ENCODE results near the gene BOK. TPM values are rescaled to one million over a fixed set of nuclear protein-coding genes. Genes with fewer than 3 reads are reported as not detected.

BOK gene
- total and polyA plus RNA-seq, 2 experiments from 2014 or later = 32.2 to 45.8 TPM

- no peak overlapping the region for H3K4me3 ChIP-seq
- no peak overlapping the region for H3K27ac ChIP-seq
- peaks cover 36% of the 10 kb centered on the region for H3K36me3 ChIP-seq
- no peaks in the 10 kb centered on the region for H3K27me3 ChIP-seq
- no peaks in the 10 kb centered on the region for H3K4me1 ChIP-seq (ENCODE audit: low read depth)
- H3K9me3 ChIP-seq (ENCODE audit: low read depth) = no peaks in the 10 kb centered on the region
- TF ChIP-seq, protein P1, sequence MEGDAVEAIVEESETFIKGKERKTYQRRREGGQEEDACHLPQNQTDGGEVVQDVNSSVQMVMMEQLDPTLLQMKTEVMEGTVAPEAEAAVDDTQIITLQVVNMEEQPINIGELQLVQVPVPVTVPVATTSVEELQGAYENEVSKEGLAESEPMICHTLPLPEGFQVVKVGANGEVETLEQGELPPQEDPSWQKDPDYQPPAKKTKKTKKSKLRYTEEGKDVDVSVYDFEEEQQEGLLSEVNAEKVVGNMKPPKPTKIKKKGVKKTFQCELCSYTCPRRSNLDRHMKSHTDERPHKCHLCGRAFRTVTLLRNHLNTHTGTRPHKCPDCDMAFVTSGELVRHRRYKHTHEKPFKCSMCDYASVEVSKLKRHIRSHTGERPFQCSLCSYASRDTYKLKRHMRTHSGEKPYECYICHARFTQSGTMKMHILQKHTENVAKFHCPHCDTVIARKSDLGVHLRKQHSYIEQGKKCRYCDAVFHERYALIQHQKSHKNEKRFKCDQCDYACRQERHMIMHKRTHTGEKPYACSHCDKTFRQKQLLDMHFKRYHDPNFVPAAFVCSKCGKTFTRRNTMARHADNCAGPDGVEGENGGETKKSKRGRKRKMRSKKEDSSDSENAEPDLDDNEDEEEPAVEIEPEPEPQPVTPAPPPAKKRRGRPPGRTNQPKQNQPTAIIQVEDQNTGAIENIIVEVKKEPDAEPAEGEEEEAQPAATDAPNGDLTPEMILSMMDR (IDR thresholded peaks at IDR 0.05; ENCODE audit: low read depth, low read length) = no peak
- no peak for DNase-seq (ENCODE audit: low read depth in 1 of 2, low spot score in 1 of 2)
Measured at GRCh38 chr2:241602720-241603119, 44.2 kb downstream of the BOK start.

DNA sequence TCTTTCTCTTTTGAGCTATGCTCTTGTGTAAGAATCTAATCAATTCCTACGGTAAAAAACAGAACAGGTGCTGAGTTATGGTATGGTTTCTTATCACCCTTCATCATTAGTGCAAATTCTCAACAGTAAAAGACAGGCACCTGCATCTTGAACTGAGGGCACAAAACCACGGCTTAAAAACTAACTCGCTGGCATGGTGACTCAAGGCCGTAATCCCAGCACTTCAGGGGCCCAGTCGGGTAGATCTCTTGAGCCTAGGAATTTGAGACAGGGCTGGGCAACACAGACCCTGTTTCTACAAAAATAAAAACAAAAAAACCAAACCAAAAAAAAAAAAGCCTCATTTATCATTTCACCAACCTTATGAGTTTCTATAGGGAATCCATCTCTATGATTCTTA is 45.1 kb downstream of the BOK start:
- Histone ChIP-seq H3K27me3 (no peaks in the 10 kb centered on the region), H3K27ac (no peak overlapping the region), H3K9me3 (ENCODE audit: low read depth) (no peaks in the 10 kb centered on the region), H3K36me3 (peaks cover 36% of the 10 kb centered on the region), H3K4me1 (ENCODE audit: low read depth) (no peaks in the 10 kb centered on the region), H3K4me3 (no peak overlapping the region)
- DNase-seq (ENCODE audit: low read depth in 1 of 2, low spot score in 1 of 2) = no peak
- TF ChIP-seq, protein P1 (IDR thresholded peaks at IDR 0.05; ENCODE audit: low read depth, low read length) = no peak

- no peaks in the 10 kb centered on the region for H3K27me3 ChIP-seq
- H3K9me3 ChIP-seq (ENCODE audit: low read depth) = no peaks in the 10 kb centered on the region
- TF ChIP-seq, protein P1 (IDR thresholded peaks at IDR 0.05; ENCODE audit: low read depth, low read length) = no peak
- peaks cover 27% of the 10 kb centered on the region for H3K36me3 ChIP-seq
- no peak for DNase-seq (ENCODE audit: low read depth in 1 of 2, low spot score in 1 of 2)
- H3K4me1 ChIP-seq (ENCODE audit: low read depth) = peaks cover 6% of the 10 kb centered on the region
- H3K27ac ChIP-seq = no peak overlapping the region
- H3K4me3 ChIP-seq = no peak overlapping the region
Measured at GRCh38 chr2:241606186-241606585, 47.6 kb downstream of the BOK start.

DNA sequence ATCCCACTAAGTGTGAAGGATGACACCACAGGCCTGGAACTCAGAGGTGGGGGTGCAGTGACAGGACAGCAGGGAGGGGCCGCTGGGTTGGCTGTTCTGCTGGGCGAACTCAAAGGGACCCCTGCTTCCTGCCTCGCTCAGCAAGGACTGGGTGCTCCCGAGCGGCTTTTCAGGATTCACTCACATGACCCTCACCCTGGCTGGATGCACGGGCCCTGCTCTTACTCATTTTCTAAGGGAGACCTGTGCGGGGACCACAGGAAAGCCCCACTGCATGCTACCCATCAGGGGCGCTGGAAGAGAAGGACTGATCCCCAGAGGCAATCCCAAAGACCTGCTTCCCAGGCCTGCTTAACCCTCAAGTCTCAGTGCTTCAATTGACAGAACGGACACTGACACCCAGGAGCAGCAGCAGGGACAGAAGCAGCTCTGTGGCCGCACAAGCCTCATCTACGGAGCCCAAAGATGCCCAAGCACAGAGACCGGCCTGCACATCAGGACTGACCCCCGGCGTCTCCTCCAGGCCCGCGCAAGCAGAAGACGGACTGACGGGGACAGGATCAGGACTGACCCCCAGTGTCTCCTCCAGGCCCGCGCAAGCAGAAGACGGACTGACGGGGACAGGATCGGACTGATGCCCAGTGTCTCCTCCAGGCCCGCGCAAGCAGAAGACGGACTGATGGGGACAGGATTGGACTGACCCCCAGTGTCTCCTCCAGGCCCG is 48.8 kb downstream of the BOK start:
- H3K27me3 ChIP-seq = no peaks in the 10 kb centered on the region
- H3K9me3 ChIP-seq (ENCODE audit: low read depth) = no peaks in the 10 kb centered on the region
- no peak for DNase-seq (ENCODE audit: low read depth in 1 of 2, low spot score in 1 of 2)
- H3K4me3 ChIP-seq = no peak overlapping the region
- H3K4me1 ChIP-seq (ENCODE audit: low read depth) = peaks cover 6% of the 10 kb centered on the region
- H3K36me3 ChIP-seq = peaks cover 22% of the 10 kb centered on the region
- H3K27ac ChIP-seq = no peak overlapping the region
- TF ChIP-seq, protein P1 (IDR thresholded peaks at IDR 0.05; ENCODE audit: low read depth, low read length) = no peak

DNA sequence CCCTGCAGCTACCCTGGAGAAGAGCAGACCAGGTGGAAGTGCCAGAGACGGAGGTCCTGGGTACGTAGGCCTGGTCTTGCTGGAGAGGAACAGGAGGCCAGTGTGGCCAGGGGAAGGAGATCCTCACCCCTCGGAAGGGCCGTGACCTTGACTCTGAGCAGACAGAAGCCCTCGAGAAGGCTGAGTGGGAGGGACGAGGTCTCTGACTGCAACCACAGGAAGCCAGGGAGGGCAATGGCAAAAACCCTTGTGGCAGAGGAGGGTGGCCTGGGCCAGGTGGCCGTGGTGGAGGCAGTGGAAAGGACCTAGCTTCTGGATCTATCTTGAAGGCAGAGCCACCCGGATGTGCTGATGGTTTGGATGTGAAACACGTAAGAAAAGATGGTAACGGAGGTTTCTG is 50.3 kb downstream of the BOK start:
- no peak overlapping the region for H3K27ac ChIP-seq
- H3K4me3 ChIP-seq = no peak overlapping the region
- peaks cover 19% of the 10 kb centered on the region for H3K36me3 ChIP-seq
- TF ChIP-seq, protein P1 (IDR thresholded peaks at IDR 0.05; ENCODE audit: low read depth, low read length) = no peak
- peak in 1 of 2 donors; percentile 20 for DNase-seq (ENCODE audit: low read depth in 1 of 2, low spot score in 1 of 2)
- no peaks in the 10 kb centered on the region for H3K27me3 ChIP-seq
- peaks cover 6% of the 10 kb centered on the region for H3K4me1 ChIP-seq (ENCODE audit: low read depth)
- H3K9me3 ChIP-seq (ENCODE audit: low read depth) = no peaks in the 10 kb centered on the region

Data from cardiac muscle cell (in vitro differentiated cells and primary cell).